NCI-H524 (cell line): ENCODE results near the gene GNMT.
"Not testable (repeated sequence)": the region's sequence is repeated elsewhere in the genome, so short reads cannot be mapped to it uniquely, and the experiment has no call there.

ENCODE experiments used
- DNase-seq, 2 experiments: peaks; one replicate each; lab custom pipeline; 2025; lab: John Stamatoyannopoulos, UW

Gene GNMT

DNA sequence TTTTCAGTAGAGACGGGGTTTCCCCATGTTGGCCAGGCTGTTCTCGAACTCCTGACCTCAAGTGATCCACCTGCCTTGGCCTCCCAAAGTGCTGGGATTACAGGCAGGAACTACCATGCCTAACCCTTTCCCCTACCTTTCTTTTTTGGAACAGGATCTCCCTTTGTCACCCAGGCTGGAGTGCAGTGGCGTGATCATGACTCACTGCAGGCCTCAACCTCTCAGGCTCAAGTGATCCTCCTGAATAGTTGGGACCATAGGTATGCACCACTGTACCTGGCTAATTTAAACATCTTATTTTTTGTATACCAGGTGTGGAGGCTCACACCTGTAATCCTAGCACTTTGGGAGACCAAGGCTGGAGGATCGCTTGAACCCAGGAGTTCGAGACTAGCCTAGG is 19.2 kb upstream of the GNMT start:
- not testable (repeated sequence) for DNase-seq

DNA sequence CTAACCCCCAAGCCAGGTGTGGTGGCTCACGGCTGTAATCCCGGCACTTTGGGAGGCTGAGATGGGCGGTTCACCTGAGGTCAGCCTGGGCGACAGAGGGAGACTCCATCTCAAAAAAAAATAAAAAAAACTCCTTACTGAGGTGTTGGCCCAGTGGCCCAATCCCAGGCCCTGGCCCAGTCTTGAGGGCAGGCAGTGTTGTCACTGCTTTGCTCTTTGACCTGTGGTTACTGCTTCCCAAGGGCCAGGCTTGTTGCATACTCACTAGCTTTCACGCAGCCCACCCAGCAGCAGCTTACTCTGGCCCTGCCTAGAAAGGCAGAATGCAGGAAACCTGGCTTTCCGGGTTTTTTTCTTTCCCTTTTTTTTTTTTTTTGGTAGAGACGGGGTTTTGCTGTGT is 18.1 kb upstream of the GNMT start:
- no peak for DNase-seq

DNA sequence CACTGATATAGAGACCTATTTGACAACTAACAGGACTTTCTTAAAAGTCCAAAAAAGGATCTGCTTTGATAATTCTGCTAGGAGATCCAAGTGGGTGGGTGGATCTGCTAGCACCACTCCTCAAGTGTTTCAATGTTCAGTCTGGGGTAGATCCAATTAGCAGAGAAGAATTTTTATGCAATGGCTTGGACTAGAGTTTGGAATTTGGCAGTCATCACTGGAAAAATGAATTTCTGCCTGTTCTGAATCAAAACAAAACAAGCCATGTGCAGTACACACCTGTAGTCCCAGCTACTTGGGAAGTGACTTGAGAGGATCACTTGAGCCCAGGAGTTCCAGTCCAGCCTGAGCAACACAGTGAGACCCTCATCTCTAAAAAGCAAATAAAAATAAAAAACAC is 12.6 kb upstream of the GNMT start:
- DNase-seq, result no peak

DNA sequence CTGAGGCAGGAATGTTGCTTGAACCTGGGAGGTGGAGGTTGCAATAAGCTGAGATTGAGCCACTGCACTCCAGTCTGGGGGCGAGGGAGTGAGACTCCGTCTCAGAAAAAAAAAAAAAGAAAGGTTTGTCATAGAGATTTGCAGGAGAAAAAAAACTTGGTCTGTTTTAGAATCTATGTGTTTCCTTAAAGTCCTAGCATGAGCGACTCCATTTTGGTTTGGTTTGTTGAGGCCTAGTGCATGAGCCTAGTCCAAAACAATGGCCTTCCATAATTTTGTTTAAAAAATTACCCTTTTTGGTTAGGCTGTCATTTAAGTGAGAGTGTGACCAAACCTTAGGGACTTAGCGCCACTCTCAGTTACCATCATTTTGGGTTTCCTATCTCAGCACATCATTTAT is 8.2 kb upstream of the GNMT start:
- no peak for DNase-seq

DNA sequence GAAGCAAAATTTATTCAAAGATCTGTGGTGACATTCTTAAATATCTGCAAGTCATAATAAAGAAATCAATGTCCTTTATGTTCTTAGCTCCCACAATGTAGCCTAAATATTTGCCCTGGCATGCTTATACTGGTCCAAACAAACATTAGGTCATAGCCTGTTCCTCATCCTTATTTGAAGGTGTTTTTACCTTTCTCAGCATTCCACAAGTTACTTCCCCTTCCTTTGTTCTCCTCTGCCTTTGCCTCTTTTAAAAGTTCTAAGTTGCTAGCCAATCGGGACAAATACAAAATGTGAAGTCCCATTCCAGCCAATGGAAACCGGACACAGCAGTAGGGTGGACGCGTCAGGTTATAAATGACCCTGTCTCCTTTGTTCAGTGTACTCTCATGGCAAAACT is 6.1 kb upstream of the GNMT start:
- not testable (repeated sequence) for DNase-seq

DNA sequence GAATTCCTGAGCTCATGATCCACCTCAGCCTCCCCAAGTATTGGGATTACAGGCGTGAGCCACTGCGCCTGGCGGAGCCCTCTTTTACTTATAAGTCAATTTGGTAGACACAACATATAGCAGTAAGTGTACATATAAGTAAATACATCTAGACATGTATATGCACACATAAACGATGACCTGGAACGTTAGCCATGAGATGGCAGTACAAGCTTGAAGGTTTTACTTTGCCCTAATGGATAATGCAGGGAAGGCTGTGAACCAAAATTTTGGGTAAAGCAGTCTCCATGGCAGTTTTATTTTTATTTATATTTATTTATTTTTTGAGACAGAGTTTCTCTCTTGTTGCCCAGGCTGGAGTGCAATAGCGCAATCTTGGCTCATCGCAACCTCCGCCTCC is 2.4 kb upstream of the GNMT start:
- DNase-seq, result peak in 1 of 2 experiments; percentile 27

DNA sequence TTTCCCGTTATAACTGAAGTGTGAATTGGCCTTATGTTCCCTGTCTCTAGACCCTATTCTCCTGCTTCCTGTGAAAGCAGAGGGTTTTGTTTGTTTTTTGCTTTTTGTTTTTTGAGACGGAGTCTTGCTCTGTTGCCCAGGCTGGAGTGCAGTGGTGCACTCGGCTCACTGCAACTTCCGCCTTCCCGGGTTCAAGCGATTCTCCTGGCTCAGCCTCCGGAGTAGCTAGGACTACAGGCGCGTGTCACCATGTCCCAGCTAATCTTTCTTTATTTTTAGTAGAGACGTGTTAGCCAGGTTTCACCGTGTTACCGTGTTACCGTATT is 674 bp upstream of the GNMT start:
- DNase-seq, result no peak

DNA sequence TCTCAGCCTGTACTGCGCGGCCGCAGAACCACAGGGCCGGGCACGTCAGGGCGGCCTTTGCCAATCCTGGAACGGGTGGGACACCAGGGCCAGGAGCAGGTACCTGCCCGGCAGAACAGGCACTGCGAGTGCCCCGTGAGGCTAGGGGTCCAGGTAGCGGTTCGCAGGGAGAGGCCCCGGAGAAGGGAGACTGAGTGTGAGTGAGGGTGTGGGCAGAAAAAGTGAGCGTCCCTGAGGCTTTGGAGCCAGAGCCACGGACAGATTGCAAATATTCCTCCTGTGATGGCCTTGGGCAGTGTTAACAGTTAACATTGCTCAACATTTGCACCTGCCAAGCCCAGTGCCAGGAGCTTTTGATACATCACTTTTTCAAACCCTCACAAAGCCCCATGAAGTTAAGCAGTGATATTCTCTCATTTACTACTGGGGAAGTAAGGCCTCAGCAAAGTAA is 491 bp downstream of the GNMT start:
- no peak for DNase-seq

DNA sequence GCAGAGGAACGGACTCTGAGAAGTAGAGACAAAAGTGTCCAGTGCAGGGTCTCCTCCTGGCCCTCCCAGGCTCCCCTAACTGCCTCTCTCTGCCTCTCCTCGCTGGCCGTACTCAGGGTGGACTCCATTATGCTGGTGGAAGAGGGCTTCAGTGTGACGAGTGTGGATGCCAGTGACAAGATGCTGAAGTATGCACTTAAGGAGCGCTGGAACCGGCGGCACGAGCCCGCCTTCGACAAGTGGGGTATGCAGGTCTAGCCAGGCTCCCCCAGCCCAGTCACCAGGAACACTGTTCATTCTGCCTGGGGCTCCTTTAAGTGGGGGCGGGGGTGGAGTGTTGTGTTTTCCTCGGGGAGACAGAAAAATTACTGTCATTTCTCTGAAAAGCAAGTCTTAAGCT is 1.5 kb downstream of the GNMT start:
- no peak for DNase-seq

DNA sequence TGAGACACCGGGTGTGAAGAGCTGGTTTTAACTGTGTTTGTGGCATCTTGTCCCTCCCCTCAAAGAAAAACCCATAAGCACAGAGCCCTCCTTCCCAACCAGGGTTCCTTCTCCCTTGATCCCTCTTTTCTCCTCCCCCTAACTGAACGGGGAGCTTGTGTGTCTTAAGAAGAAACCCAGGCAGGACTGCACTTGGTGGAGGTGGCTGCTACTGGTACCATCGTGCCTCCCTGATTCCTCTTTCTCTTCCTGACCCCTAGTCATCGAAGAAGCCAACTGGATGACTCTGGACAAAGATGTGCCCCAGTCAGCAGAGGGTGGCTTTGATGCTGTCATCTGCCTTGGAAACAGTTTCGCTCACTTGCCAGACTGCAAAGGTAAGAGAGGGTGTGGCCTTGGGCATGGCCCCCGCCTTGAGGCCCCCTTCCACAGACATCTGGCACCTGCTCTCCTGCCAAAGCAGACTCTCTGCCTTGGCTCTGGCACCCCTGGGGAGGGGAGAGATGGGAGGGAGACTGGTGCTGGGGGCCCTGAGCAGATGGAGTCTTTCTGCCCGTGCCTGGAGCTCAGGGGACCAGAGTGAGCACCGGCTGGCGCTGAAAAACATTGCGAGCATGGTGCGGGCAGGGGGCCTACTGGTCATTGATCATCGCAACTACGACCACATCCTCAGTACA is 2.1 kb downstream of the GNMT start:
- DNase-seq, result peak; percentile 80 to 95

DNA sequence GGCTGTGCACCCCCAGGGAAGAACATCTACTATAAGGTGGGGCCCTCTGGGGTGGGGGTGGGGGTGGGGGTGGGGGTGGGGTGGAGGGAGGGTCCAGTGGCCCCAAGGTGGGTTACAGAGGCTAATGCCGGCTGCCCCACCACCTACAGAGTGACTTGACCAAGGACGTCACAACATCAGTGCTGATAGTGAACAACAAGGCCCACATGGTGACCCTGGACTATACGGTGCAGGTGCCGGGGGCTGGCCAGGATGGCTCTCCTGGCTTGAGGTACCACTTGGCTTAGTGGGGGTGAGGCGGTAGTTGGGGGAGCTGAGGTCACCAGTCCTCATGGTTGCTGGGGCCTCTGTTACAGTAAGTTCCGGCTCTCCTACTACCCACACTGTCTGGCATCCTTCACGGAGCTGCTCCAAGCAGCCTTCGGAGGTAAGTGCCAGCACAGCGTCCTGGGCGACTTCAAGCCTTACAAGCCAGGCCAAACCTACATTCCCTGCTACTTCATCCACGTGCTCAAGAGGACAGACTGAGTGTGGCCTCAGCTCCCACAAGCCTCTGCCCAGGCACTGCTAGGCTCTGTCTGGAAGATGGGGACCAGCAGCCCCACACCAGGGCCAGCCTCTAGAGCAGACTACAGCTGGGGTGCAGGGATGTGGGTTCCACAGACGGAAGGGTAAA is 2.8 kb downstream of the GNMT start:
- DNase-seq, result peak in 1 of 2 experiments; percentile 32

DNA sequence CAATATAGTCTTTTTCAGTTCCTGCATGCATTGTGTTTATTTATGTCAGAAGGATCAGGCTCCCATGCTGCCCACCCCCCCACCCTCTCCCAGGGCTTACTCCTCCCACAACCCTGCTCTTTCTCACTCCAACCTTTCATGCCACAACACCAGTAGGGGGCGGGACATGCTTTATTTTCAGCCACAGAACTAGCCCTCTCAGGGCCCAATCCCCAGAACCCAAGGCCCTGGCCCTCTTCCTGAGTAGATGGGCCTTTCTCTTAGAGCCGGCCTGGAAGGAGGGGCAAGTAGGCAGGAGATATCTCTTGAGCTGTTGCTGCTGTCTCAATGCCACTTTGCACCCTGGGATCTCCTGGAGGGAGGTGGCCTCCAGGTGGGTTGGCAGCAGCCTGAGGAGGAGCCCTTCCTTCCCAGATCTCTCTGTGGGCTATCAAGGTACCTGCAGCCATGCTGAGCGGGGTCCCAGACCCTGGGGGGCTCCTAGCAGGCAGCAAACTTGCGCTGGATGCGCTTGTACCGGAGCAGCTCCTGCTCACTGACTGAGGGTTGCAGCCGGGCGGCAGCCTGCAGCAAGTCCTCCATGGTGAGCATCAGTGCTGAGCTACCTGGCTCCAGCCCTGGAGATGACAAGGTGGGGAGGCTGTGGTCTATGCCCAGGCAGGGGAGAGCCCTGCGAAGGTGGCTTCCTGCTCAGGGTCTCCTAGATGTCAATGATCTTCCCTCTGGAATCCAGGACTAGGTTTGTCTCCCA is 3.5 kb downstream of the GNMT start:
- peak; percentile 20 to 53 for DNase-seq

DNA sequence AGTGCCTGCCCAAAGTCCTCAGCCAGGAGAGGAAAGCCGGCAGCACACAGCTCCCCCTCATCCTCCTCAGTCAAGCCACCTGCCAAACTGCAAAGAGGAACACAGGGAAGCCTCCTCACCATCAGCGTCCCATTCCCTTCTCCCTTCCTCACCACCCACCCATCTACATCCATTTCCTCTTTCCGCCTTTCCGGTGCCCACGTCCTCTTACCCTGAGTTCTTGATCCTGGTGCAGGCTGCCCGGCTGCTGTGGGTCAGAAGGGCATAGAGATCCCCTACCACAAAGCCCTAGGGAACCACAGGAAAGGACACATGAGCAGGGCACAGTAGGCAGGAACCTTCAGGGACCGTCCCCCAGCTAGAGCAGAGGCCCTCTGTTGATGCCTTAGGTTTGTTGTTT is 6.0 kb downstream of the GNMT start:
- no peak for DNase-seq

DNA sequence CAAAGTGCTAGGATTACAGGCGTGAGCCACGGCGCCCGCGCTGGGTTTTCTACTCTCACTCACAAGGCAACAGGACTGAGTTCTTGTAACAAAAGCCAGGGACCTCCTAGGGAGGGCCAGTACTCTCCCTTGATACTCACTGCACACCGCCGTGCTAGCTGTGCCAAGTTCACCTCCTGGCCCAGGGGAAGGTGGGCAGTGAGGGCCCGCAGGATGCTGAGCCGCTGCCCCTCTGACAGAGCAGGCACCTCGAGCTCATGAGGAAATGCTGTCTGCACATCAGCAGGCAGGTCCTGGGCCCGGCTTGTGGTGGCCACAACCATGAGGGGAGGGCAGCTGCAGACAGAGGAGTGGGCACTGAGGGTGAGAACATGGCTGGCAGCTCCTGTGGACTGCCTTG is 6.7 kb downstream of the GNMT start:
- no peak for DNase-seq

DNA sequence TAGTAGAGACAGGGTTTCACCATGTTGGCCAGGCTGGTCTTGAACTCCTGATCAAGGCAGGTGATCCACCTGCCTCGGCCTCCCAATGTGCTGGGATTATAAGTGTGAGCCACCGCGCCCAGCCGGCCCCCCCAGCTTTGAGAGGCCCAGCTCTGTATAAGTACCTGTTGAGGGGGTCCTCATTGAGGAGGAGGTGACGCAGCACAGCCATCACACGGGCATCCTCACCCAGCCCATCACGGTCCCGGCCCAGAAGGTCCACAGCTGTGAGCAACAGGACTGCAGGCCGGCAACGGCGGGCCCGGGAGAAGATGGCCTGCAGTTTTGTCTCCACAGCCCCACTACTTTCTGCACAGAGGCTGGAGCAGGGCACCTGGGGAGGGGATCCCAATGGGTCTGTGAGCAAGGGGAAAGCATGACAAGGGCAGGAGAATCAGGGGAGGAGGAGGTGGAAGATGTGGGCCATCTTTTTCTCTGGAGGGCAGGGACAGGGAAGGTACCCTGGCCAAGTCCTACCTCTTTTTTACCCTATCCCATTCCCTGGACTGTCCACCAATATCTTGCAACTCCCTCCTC is 7.7 kb downstream of the GNMT start:
- no peak for DNase-seq

DNA sequence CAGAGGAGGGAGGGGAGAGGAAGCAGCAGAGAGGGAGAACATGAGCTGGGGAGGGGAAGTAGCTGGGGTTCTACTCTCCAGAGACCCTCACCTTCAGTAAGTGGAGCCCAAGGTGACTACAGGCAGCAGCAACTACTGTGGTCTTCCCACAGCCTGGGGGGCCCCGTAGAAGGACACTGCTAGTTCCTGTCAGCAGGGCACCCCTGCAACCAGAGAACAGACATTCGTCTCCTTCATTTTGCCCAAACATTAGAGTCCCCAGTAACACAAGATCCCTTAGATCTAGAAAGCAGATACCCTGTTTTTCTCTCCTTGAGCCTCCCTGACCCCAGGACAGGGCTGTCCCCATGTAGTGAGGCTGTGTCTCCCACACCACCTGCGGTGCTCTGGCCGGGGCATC is 8.2 kb downstream of the GNMT start:
- DNase-seq, result no peak

DNA sequence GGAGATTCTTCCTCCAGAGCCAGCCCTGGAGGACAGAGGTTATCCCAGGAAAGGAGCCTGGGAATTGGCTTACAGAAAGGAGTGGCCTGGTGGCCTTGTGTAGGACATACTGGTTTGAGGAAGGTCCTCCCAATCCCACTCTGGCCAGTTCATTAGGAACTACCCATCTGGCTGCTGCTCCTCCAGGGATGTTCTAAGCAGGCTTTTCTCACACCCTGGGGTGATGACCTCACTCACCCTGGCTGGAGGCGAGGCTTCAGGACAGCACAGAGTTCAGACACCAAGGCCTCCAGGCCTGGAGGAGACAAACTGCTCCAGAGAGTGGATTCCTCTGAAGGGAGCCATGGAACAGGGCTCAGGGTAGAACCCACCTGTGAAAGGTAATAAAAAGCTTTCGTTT is 8.9 kb downstream of the GNMT start:
- no peak for DNase-seq

DNA sequence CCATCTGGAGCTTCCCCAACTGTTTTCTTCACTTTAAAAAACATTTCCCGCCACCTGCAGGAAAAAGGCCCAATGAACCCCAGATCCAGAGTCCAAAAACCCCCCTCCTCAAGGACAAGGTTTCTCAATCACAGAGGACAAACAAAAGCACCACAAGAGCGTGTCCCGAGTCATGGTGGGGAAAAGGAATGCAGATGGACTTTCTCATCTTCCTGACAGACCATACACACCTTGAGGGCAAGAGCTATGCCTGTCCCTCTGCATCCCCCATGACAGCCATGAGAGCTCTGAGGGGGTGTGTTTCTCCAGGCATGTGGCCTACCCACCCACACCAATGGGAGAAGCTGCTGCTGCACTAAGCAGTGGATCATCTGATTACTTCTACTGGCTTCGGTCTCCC is 9.4 kb downstream of the GNMT start:
- no peak for DNase-seq

DNA sequence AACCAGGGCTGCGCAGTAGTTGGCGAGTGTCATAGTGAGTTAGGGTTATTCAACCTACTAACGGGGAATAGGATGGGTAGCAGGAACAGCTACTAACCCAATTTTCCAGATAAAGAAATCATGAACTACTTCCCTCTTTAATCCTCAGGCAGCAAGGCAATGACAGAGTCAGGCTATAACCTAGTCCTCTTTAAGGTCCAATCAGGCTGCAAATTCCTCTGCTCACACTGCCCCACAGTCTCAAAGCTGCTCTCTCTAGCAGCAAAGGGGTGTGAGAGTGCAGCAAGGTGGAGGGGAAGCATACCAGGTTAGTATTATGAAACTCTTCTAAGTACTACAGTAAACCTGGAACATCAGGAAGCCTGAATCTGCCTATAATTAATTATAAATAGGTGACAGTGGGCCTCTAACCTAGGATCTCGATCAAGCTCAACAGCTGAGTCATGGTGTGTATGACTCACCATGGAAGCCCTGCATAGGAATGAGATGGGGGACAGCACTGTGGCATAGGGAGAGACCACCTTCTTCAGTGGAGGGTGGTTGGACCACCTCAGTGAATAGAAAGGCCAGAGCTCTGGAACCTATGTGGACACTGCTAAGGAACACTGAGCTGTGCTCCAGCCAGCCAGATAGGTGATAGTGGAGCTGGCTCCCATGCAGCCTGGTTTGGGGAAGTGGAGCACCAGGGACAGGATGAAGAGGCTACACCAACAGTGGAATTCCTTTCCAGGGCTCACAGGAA is 10.5 kb downstream of the GNMT start:
- no peak for DNase-seq

DNA sequence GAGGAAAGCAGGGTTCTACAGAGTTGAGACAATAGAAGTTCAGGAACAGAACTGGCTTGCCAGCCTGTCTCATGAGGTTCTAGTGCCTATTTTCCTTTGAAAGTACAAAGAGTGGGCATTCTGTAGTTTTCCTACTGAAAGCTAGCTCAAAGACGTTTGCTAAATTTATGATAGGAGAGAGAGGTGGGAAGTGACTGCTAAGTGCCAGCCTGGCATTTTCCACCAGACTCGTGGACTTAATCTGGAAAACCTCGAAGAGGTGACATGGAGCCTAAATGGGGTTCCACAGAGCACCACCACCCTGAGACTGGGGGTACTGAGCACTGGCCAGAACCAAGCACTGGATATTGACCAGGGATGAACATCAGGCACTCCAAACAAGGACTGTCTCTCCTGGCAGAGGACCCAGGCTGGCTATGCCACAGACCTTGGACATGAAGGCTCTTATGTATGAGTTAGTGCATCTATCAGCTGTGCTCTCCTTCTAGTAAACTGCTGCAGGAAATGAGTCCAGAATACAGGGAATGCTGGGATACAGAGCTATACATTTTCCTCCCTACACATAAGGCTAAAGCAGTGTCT is 11.3 kb downstream of the GNMT start:
- DNase-seq, result no peak

DNA sequence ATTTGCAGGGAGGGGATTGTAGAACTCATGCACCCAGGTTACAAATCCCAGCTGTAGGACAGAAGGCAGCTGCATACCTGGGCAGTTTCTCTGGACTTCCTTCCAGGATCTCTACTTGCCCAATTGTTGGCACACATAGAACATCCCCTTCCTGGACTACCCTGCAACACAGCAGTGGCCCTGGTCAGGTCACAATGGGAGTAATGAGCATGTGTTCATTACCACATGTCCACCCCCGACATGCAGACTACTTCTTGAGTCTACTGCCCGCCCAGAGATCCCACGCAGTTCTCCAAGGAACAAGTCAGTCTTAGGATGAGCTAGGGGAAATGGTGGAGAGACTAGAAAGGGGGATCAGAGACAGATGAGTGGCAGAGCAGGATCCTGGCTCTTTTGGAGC is 13.4 kb downstream of the GNMT start:
- DNase-seq, result no peak
